Transverse colon (tissue), 4 donors: ENCODE measurements around the gene MTHFD2L. TPM values are rescaled to one million over a fixed set of nuclear protein-coding genes. Genes with fewer than 3 reads are reported as not detected.

Experiments used
- DNase-seq: peaks from one replicate; pipeline ENCODE4 v3.0.0-alpha.2; 2019
- H3K27ac ChIP-seq, 4 donors: fragments of 200-600 bp; sonication (generic); 2 replicates each; pipeline ENCODE4 v1.5.1; 2016 to 2018; ENCODE audit warnings: inconsistent platforms in 4 of 4
- H3K27me3 ChIP-seq: fragments of 200-600 bp; sonication (generic); 2 replicates; pipeline ENCODE4 v1.5.1; 2017; ENCODE audit warnings: inconsistent platforms
- H3K36me3 ChIP-seq, 4 donors: fragments of 200-600 bp; sonication (generic); 2 replicates each; pipeline ENCODE4 v1.5.1; 2017 to 2019; ENCODE audit warnings: inconsistent platforms in 4 of 4
- H3K4me1 ChIP-seq, 4 donors: fragments of 200-600 bp; sonication (generic); 2 replicates each; pipeline ENCODE4 v1.5.1; 2017 to 2020; ENCODE audit warnings: inconsistent platforms in 4 of 4
- H3K4me3 ChIP-seq, 4 donors: fragments of 200-600 bp; sonication (generic); 1 replicate in 1 of 4; 2 replicates in 3 of 4; pipeline versions ENCODE4 v1.5.1 to v1.6.1; 2017 to 2019; ENCODE audit warnings: inconsistent platforms in 4 of 4
- H3K9me3 ChIP-seq, 2 donors: fragments of 200-600 bp; sonication (generic); 2 replicates each; pipeline ENCODE4 v1.5.1; 2017 to 2019; ENCODE audit warnings: inconsistent platforms in 2 of 2
- EP300 ChIP-seq: sonication (generic); formaldehyde crosslinking; IDR thresholded peaks from one replicate; pipeline ENCODE4 v1.6.1; 2017; ENCODE audit warnings: antibody characterized with exemption, low read depth
- POLR2A ChIP-seq: fragments of 450-650 bp; IDR thresholded peaks from one replicate; pipeline ENCODE4 v1.6.1; 2016; ENCODE audit warnings: antibody characterized with exemption, mild to moderate bottlenecking, moderate library complexity
- POLR2AphosphoS5 ChIP-seq, 3 donors: sonication (generic); formaldehyde crosslinking; IDR thresholded peaks; one replicate each; pipeline ENCODE4 v1.6.1; 2016; ENCODE audit warnings: antibody characterized with exemption in 3 of 3
- WGBS, 2 donors: methylation state at CpG; one replicate each; pipeline ENCODE4 v1.1.5; 2018; ENCODE audit warnings: low coverage in 1 of 2; 5-methylcytosine and 5-hydroxymethylcytosine counted together
- in situ Hi-C, 4 donors: fragments of 200-750 bp; cut with MboI; loops; one replicate each; pipeline versions ENCODE4 v1.15.0 to v1.15.1; 2017; ENCODE audit warnings: low sequenced_read_pairs in 3 of 4, low pct_ligation_motif_present in 1 of 4, low pct_unique_long_range_greater_than_20kb in 1 of 4
- intact Hi-C: fragments of 100-400 bp; cut with DNase I; formaldehyde crosslinking; loops from one replicate; pipeline ENCODE4 v1.15.1; 2023; ENCODE audit warnings: low total_unique reads
- total RNA-seq, 4 donors: library from RNA; depleted of rRNA; stranded (reverse); fragments of >200 nt; gene quantifications; one replicate each; pipeline ENCODE4 v1.1.0, GENCODE V29; 2016
- TF ChIP-seq, protein P1 (sequence below), 5 experiments: fragments of 200-600 bp in 3 of 5; fragments of 450-650 bp in 2 of 5; sonication (generic) in 3 of 5; IDR thresholded peaks; 1 replicate in 2 of 5; 2 replicates in 3 of 5; pipeline ENCODE4 v1.5.1; 2016 to 2017; ENCODE audit warnings: antibody characterized with exemption in 5 of 5, inconsistent platforms in 3 of 5, mild to moderate bottlenecking in 2 of 5, moderate library complexity in 1 of 5

The MTHFD2L gene
- total RNA-seq, 4 donors from 2014 or later, result 7.6 to 18.1 (median 12.7) TPM

DNA sequence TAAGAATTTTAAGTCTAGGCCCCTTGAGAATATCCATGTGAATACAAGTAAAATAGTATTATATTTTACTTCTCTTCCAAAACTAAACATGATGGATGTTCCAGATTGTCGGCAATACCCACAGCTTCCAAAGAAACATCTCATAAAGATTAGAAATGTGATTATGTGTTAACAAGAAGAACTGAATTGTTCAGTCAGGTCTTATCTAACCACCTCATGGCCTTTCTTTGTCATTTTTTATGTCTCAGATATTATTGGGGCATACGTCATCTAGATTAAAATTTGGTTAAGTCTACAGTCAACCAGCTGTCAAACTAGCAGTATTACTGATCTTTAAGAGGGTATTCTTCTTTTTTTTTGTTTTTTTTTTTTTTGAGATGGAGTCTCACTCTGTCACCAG is 160.4 kb downstream of the MTHFD2L start:
- DNase-seq, result no peak
- Histone ChIP-seq H3K36me3 (no peaks in the 10 kb centered on the region), H3K27ac (no peak overlapping the region), H3K9me3 (no peaks in the 10 kb centered on the region), H3K27me3 (no peaks in the 10 kb centered on the region), H3K4me3 (no peak overlapping the region), H3K4me1 (peaks cover 0 to 4% (median 0%) of the 10 kb centered on the region in 4 donors)
- TF ChIP-seq POLR2AphosphoS5 (IDR thresholded peaks at IDR 0.05) (no peak), POLR2A (no peak), EP300 (no peak)
- TF ChIP-seq, protein P1, sequence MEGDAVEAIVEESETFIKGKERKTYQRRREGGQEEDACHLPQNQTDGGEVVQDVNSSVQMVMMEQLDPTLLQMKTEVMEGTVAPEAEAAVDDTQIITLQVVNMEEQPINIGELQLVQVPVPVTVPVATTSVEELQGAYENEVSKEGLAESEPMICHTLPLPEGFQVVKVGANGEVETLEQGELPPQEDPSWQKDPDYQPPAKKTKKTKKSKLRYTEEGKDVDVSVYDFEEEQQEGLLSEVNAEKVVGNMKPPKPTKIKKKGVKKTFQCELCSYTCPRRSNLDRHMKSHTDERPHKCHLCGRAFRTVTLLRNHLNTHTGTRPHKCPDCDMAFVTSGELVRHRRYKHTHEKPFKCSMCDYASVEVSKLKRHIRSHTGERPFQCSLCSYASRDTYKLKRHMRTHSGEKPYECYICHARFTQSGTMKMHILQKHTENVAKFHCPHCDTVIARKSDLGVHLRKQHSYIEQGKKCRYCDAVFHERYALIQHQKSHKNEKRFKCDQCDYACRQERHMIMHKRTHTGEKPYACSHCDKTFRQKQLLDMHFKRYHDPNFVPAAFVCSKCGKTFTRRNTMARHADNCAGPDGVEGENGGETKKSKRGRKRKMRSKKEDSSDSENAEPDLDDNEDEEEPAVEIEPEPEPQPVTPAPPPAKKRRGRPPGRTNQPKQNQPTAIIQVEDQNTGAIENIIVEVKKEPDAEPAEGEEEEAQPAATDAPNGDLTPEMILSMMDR (IDR thresholded peaks at IDR 0.05), result no peak
- WGBS, 2 donors, result 64 to 66% methylated on average over 2 of the region's 2 CpGs
- in situ Hi-C loops, result loop anchor here in 2 of 4 donors (10.0 to 25.0 kb wide), 2 partner anchors 93 to 131 kb away; no protein-coding TSS in a partner anchor
- intact Hi-C loops, result no loop called here

DNA sequence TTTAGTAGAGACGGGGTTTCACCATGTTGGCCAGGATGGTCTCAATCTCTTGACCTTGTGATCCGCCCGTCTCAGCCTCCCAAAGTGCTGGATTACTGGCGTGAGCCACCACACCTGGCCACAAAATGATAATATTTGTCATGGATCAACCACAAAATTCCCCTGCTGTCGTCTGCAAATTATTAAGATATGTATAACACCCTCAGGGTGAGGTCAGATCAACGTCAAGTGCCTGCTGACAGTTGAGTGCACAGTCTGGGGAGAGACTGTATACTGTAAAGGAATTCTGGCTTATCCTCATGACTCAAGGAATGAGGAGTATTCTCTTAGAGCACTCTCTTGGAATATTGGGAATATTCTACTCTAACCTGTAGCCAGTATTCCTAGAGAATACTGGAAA is 161.6 kb downstream of the MTHFD2L start:
- H3K27me3 ChIP-seq, result no peaks in the 10 kb centered on the region
- H3K4me3 ChIP-seq, result no peak overlapping the region
- in situ Hi-C loops (loop anchor here in 2 of 4 donors (10.0 to 25.0 kb wide), 2 partner anchors 95 to 132 kb away; no protein-coding TSS in a partner anchor), intact Hi-C loops (no loop called here)
- TF ChIP-seq POLR2A (no peak), POLR2AphosphoS5 (IDR thresholded peaks at IDR 0.05) (no peak), EP300 (no peak)
- TF ChIP-seq, protein P1 (IDR thresholded peaks at IDR 0.05), result no peak
- H3K9me3 ChIP-seq, result no peaks in the 10 kb centered on the region
- WGBS, 2 donors, result 79 to 85% methylated on average over 4 to 6 of the region's 6 CpGs
- no peaks in the 10 kb centered on the region for H3K36me3 ChIP-seq
- DNase-seq, result no peak
- peaks cover 0 to 4% (median 0%) of the 10 kb centered on the region in 4 donors for H3K4me1 ChIP-seq
- H3K27ac ChIP-seq, result no peak overlapping the region

DNA sequence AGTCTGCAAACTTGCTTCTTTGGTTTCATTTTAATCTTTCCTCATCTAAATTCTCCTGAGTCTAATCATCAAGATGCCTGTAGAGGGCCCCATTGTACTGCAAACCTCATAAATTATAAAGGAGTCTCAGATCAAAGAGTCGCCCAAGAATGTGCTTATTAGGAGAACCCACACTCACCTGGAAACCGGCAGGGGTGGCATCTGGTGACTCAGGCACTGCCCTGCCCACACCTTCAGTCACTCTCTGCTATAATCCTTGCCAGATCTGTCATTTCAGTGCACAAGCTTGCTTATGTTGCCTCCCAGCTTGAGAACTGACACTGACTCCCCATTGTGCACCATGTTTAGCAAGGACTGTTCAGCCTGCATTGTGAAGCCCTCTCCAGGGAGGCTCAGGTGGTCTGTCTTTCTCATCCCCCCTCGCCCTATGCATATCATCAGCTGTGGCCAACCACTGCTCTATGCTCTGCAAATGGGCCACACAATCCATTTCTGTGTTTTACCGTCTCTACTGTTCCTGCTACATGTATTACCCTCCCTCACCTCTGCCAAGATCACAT is 162.7 kb downstream of the MTHFD2L start:
- in situ Hi-C loops (loop anchor here in 2 of 4 donors (10.0 to 25.0 kb wide), 2 partner anchors 133 to 354 kb away; no protein-coding TSS in a partner anchor), intact Hi-C loops (no loop called here)
- Histone ChIP-seq H3K36me3 (no peaks in the 10 kb centered on the region), H3K9me3 (no peaks in the 10 kb centered on the region), H3K27me3 (no peaks in the 10 kb centered on the region), H3K27ac (no peak overlapping the region), H3K4me3 (no peak overlapping the region), H3K4me1 (peaks cover 0 to 4% (median 0%) of the 10 kb centered on the region in 4 donors)
- 36 to 64% methylated on average over 2 to 4 of the region's 4 CpGs for WGBS, 2 donors
- no peak for TF ChIP-seq EP300
- TF ChIP-seq, protein P1 (IDR thresholded peaks at IDR 0.05), result peak; percentile 20 to 67 (median 55)
- peak; percentile 43 for DNase-seq

DNA sequence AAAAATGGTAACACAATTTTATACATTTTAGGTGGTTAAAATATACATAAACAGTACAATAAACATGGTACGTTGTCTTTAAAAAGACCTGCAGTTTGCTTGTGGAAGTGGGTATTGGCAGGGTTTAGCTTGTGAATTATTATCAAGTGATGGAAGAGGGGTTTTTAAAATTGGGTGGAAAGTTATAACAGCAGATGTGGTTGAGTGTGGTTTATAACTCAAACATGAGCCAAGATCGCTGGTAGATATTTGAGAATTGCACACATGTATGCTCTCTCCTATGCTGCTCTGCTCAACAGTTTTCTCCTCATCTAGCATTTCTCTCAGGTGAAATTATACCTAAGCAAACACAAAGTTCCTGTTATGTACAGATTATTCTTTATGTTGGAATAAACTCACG is 164.4 kb downstream of the MTHFD2L start:
- no peaks in the 10 kb centered on the region for H3K36me3 ChIP-seq
- DNase-seq, result no peak
- no peak for TF ChIP-seq POLR2AphosphoS5 (IDR thresholded peaks at IDR 0.05)
- TF ChIP-seq, protein P1 (IDR thresholded peaks at IDR 0.05), result no peak
- TF ChIP-seq EP300, result no peak
- TF ChIP-seq POLR2A, result no peak
- WGBS, 2 donors, result 70 to 75% methylated on average over 3 of the region's 3 CpGs
- no peaks in the 10 kb centered on the region for H3K9me3 ChIP-seq
- H3K27ac ChIP-seq, result no peak overlapping the region
- H3K4me1 ChIP-seq, result peaks cover 0 to 4% (median 0%) of the 10 kb centered on the region in 4 donors
- in situ Hi-C loops, result loop anchor here in 2 of 4 donors (10.0 to 25.0 kb wide), 2 partner anchors 135 to 352 kb away; no protein-coding TSS in a partner anchor
- H3K27me3 ChIP-seq, result no peaks in the 10 kb centered on the region
- no peak overlapping the region for H3K4me3 ChIP-seq
- intact Hi-C loops, result no loop called here
